Skeletal muscle cell (primary cell): ENCODE measurements around the gene GPR152.
A peak's percentile ranks its signal among the peaks of the same experiment; 100 is the strongest.
"Not testable (repeated sequence)": the region's sequence is repeated elsewhere in the genome, so short reads cannot be mapped to it uniquely, and the experiment has no call there.

Experiments
- DNase-seq: peaks from one replicate; pipeline ENCODE4 v3.0.0-alpha.2; 2010; ENCODE audit warnings: low read depth
- H3K4me3 ChIP-seq: 2 replicates; pipeline ENCODE4 v1.5.1; 2011; ENCODE audit warnings: low read depth, mild to moderate bottlenecking, control low read depth, low read length, moderate library complexity

GPR152 gene

GRCh38 chr11:67402192-67402839 is 50.2 kb downstream of the GPR152 start:
- peak overlapping the region; percentile 39 for H3K4me3 ChIP-seq
- DNase-seq = not testable (repeated sequence)

DNA sequence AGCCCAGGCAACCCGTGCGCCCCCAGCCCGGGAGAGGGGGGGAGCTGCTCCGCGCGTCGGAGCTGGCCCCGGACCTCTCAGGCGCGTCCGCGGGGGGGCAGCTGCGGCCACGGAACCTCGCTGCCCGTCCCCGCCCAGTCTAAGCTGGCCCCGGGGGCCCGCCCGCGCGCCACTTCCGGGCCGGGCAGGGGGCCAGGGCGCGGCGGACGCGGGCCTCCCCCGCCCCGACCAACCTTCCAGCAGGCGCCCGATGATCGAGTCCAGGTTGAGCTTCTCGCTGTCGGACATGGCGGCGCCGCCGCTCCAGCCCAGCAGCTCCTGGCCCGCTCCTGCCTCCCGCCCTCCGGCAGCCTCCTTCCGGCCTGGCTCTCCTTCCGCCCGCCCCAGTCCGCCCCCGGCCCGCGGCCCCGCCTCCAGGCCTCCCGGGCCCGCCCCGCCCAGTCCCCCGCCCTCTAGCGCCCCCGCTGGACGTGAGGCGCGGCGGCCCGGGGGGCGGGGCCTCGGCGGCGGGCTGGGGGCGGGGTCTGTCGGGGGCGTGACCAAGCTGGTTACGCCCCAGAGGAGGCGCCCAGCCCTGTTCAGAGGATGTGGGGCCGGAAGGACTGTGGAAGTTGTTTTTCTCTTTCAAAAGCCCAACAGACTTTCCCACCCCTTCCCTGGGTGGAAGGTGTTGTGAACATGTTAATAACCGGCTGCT is 50.9 kb downstream of the GPR152 start, which contains the start of gene PPP1CA:
Gene PPP1CA (minus strand): TSS at position 364 of the 697 bp plus-strand sequence. CDS start 76 bp downstream, at position 288.
- DNase-seq = peak; percentile 56
- H3K4me3 ChIP-seq = peak within 1 kb of the TSS; percentile 98
